Transverse colon (tissue), 4 donors: ENCODE results near the gene KREMEN2.

ENCODE experiments used
- CTCF ChIP-seq, 5 experiments: fragments of 200-600 bp in 3 of 5; fragments of 450-650 bp in 2 of 5; sonication (generic) in 3 of 5; IDR thresholded peaks; 1 replicate in 2 of 5; 2 replicates in 3 of 5; pipeline ENCODE4 v1.5.1; 2016 to 2017; ENCODE audit warnings: antibody characterized with exemption in 5 of 5, inconsistent platforms in 3 of 5, mild to moderate bottlenecking in 2 of 5, moderate library complexity in 1 of 5
- EP300 ChIP-seq: sonication (generic); formaldehyde crosslinking; IDR thresholded peaks from one replicate; pipeline ENCODE4 v1.6.1; 2017; ENCODE audit warnings: antibody characterized with exemption, low read depth
- POLR2AphosphoS5 ChIP-seq, 3 donors: sonication (generic); formaldehyde crosslinking; IDR thresholded peaks; one replicate each; pipeline ENCODE4 v1.6.1; 2016; ENCODE audit warnings: antibody characterized with exemption in 3 of 3

DNA sequence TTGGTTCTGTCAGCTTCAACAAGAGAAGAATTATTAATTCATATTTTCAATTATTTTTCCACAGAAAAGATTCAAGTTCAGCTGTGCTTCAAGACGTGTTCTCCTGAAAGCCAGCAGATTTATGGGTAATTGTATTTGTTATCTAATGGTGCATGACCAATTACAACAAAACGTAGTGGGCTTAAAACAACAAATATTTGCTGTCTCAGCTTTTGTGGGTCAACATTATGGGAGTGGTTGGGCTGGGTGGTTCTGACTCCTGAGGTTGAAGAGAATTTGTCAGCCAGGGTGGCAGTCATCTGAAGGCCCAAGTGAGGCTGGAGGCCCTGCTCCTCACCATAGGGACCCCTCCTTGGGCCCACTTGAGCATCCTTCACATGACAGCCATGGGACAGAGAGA is 24.1 kb upstream of the KREMEN2 start:
- no peak for TF ChIP-seq CTCF (IDR thresholded peaks at IDR 0.05)
- no peak for TF ChIP-seq EP300
- no peak for TF ChIP-seq POLR2AphosphoS5 (IDR thresholded peaks at IDR 0.05)
